CD4-positive, alpha-beta T cell treated with Interleukin-21 for 1 hour (primary cell): ENCODE data around the gene CNFN.
A peak's percentile ranks its signal among the peaks of the same experiment; 100 is the strongest.

ENCODE experiments used
- DNase-seq: peaks from one replicate; pipeline ENCODE4 v3.0.0-alpha.2; 2020

CNFN gene

DNA sequence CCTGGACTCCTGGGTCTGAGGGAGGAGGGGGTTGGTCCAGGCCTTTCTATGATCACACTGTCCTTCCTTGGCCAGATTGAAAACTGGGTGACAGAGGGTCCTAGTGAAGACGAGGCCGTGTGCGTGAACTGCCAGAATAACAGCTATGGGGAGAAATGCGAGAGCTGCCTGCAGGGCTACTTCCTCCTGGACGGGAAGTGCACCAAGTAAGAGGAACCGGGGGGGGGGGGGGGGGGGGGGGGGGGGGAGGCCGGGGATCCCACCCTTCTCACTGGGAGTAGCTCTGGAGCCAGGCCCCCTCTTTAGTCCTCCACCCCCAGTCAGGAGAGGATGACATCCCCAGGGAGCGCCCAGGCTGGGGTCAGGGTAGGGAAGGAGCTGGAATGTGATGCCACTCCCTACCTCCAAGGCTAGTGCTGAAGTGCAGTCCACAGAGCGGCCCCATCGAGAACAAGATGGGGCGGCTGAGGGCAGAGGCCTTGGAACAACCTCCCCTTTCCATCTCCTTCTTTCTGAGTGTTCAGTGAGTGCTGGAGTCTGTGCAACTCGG lies 19.4 kb downstream of the CNFN start:
- DNase-seq, result no peak

DNA sequence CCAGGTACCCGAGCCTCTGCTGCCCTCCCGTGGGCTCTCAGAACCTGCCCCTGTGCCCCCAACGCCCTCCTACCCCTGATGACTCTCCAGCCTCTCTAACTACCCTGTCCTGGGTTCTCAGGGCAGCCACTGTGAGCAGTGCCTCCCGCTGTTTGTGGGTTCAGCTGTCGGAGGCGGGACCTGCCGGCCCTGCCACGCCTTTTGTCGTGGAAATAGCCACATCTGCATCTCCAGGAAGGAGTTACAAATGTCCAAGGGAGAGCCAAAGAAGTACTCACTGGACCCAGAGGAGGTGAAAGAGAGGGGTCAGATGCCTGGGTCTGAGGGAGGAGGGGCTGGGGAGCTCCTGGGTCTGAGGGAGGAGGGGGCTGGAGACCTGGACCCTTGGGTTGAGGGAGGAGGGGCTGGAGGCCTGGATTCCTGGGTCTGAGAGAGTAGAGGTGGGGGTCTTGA lies 20.0 kb downstream of the CNFN start:
- no peak for DNase-seq

GRCh38 chr19:42369433-42370067 lies 20.5 kb downstream of the CNFN start:
- DNase-seq, result no peak

DNA sequence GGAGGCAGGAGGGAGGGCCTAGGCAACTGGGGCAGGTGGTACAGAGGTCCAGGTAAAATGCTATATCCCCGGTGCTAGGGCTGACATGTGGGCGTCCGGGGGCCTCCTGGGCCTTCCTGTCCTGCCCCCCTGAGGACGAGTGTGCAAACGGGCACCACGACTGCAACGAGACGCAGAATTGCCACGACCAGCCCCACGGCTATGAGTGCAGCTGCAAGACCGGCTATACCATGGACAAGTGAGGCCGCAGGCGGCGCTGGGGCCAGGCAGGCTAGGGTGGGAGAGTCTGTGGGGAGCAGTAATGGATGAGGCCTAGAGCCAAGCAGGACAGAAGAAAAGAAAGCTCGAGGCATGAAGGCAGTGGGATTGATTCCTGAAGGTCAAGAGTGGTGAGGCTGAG lies 21.3 kb downstream of the CNFN start:
- DNase-seq, result no peak

- no peak for DNase-seq
These were observed 21.7 kb downstream of the CNFN start for GRCh38 chr19:42368360-42368759.

- no peak for DNase-seq
These were observed 22.2 kb downstream of the CNFN start for GRCh38 chr19:42367929-42368328.

- no peak for DNase-seq
These were observed 23.4 kb downstream of the CNFN start for GRCh38 chr19:42366673-42367072.

- DNase-seq, result no peak
These were observed 26.3 kb downstream of the CNFN start for GRCh38 chr19:42363614-42364346.

GRCh38 chr19:42362891-42363440 lies 27.1 kb downstream of the CNFN start:
- no peak for DNase-seq

DNA sequence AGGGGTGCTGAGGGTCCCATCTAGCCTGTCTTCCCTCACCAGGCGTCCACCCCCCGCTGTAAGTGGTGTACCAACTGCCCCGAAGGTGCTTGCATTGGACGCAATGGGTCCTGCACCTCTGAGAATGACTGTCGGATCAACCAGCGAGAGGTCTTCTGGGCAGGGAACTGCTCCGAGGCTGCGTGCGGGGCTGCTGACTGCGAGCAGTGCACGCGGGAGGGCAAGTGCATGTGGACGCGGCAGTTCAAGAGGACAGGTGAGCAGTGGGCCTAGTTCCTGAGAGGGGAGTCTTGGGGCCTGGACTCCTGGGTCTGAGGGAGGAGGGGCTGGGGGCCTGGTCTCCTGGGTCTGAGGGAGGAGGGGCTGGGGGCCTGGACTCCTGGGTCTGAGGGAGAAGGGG lies 27.8 kb downstream of the CNFN start:
- DNase-seq, result no peak

DNA sequence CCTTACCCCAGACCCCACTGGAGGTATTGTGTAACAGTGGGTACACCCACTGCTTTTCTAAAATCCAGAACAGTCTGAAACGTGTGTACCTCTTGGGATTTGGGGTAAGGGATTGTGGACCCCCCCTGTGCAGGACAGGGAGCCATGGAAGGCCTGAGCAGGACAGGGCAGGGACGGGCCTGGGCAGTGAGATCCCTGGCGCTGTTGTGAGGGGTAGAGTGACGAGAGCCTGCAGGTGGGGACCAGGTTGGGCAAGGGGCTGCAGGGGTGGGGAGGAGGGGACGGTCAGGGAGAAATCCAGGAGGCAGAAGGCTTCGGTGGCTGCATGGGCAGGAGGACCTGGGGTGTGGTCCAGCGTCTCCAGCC lies 28.6 kb downstream of the CNFN start:
- no peak for DNase-seq

DNA sequence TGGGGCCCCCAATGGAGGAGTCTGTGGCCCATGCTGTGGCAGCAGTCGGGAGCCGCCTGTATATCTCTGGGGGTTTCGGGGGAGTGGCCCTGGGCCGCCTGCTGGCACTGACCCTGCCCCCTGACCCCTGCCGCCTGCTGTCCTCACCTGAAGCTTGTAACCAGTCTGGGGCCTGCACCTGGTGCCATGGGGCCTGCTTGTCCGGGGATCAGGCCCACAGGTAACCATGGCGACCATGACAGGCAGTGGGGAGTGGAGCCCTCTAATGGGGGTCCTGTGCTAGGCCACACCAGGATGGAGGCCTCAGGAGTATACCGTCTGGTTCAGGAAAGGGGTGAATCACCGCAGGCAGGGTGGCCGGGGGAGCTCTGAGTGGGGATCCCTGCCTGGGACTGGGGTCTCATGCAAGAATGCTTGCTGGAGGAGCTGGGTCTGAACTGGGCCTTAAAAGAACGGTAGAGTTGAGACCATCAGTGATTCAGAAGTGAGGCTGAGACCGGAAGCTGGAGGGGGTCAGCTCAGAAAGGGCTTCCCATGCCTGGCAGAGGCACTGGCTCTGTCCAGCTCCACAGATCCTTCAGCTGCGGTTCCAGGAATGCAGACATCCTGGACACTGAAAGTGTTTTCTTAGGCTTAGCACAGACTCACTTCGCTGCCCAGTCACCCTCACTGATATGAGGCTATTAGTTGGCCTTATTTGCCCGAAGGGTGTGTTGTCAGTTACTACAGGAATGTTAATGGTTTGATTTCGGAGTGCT lies 29.1 kb downstream of the CNFN start:
- DNase-seq, result no peak

DNA sequence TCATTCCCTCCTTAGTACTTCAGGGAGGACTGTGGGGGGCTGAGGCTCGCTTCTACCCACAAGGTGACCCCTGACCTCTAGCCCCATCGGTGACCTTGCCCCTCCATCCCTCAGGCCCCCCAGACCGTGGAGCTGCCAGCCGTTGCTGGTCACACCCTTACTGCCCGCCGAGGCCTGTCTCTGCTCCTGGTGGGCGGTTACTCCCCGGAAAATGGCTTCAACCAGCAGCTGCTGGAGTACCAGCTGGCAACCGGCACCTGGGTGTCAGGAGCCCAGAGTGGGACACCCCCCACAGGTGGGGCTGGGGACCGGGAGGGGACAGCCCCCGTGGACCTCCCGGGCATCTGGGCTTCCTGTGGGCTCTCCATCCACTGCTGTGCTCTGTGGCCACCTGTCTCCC lies 32.8 kb downstream of the CNFN start:
- no peak for DNase-seq

DNA sequence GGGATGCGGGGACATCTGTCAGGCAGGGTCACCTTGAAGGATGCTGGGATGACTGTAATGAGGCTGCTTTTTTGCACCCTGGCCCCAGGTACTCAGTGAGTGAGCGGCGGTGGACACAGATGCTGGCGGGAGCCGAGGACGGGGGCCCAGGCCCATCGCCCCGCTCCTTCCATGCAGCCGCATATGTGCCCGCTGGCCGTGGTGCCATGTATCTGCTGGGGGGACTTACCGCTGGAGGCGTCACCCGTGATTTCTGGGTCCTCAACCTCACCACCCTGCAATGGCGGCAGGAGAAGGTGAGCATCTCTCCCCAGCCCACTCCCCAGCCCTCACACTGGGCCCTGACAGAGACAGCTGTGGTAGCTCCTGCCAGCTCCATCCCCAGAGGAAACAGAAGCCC lies 33.4 kb downstream of the CNFN start:
- no peak for DNase-seq

- DNase-seq, result no peak
These were observed 34.2 kb downstream of the CNFN start for GRCh38 chr19:42355896-42356295.

DNA sequence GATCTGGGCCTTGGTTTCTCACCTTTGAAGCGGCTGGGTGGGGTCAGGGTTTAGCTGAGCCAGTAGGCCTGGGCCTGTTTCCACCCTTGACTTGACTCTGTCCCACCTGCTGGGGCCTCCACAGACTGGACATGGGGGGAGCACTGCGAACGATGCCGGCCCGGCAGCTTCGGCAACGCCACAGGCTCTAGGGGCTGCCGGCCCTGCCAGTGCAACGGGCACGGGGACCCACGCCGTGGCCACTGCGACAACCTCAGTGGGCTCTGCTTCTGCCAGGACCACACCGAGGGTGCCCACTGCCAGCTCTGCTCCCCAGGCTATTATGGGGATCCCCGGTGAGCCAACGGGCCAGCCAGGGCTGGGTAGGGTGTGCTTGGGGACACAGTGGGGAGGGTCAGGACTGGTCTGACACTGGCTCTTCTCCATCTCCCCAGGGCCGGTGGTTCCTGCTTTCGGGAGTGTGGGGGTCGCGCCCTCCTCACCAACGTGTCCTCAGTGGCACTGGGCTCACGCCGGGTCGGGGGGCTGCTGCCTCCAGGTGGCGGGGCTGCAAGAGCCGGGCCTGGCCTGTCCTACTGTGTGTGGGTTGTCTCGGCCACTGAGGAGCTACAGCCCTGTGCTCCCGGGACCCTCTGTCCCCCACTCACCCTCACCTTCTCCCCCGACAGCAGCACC lies 36.6 kb downstream of the CNFN start:
- DNase-seq, result no peak

- DNase-seq, result peak; percentile 30
These were observed 37.5 kb downstream of the CNFN start for GRCh38 chr19:42352301-42353259.

GRCh38 chr19:42351079-42351735 lies 38.9 kb downstream of the CNFN start:
- no peak for DNase-seq

DNA sequence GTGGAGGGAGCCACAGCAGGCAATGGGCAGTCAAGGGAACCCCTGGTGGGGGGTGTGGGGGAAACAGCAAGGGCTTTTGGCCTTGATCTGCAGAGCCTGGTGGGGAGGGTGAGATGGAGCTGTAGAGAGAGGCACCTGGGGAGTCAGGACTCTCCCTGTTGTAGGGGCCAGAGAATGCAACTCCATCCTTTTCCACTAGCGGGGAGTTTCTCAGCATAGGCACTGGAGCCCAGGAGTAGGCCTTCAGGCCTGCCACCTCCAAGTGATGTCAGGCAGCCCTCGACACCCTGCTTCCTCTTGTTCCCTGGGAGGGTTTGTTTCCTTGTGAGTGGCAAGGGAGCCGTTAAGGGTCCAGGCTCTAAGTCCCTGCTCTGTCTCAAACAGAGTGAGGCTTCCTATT lies 39.7 kb downstream of the CNFN start:
- DNase-seq, result no peak

DNA sequence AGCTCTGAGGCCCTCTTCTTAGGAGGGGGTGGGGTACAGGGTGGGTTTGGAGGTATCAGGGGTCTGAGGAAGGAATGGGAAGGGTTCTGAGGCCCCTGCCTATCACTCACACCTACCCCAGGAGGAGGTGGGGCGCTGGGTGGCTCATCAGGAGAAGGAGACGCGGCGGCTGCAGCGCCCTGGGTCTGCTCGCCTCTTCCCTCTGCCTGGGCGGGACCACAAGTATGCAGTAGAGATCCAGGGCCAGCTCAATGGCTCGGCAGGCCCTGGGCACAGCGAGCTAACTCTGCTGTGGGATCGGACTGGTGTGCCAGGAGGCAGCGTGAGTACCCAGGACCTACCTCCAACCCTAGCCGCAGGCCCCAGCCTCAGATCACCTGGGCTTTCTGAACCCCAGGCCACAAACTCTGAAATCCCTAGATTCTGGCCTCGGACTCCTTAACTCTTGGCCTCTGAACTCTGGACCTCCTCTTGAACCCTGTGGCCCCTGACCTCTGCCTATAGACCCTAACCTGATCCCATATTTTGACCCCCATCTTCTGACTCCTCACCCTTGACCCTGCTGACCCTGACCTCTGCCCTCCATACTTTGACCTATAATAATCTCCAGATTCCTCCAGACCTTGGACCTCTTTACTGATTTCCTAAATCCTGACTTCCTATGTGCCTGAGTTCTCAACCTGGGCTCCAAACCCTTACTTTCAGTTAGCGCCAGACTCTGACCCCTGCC lies 40.6 kb downstream of the CNFN start:
- DNase-seq, result no peak
